GM12878 (cell line): ENCODE results near the gene SHANK3. TPM values are rescaled to one million over a fixed set of nuclear protein-coding genes. Genes with fewer than 3 reads are reported as not detected.
A peak's percentile ranks its signal among the peaks of the same experiment; 100 is the strongest.

Experiments used
- ATAC-seq: fragments of 200-7000 bp; cut with Tn5 transposase; 3 replicates; pipeline ENCODE4 v1.9.1; 2020; ENCODE audit warnings: mild to moderate bottlenecking, moderate library complexity
- BruUV-seq: library from RNA; stranded (reverse); fragments of 400-500 nt; replicated peaks from 2 replicates; lab custom pipeline; 2021; lab: Mats Ljungman, UMichigan
- CTCF ChIA-PET: fragments of 300-600 bp; sonication (Branson Sonifier 250); formaldehyde crosslinking; extraction: SDS; loops from one replicate; lab custom pipeline; 2021; ENCODE audit warnings: inconsistent platforms; lab: Yijun Ruan, JAX
- POLR2A ChIA-PET: fragments of 350-600 bp; formaldehyde crosslinking; extraction: SDS; loops from one replicate; lab custom pipeline; 2021; ENCODE audit warnings: inconsistent platforms; lab: Charles Lee
- RAD21 ChIA-PET: fragments of 300-600 bp; sonication (Branson Sonifier 250); formaldehyde crosslinking; loops from one replicate; lab custom pipeline; 2023; ENCODE audit warnings: antibody characterized with exemption; ENCODE audit not compliant: unreplicated experiment; lab: Charles Lee
- SMC1A ChIA-PET: fragments of 300-600 bp; sonication (Branson Sonifier 250); formaldehyde crosslinking; loops from one replicate; lab custom pipeline; 2023; ENCODE audit not compliant: unreplicated experiment, uncharacterized antibody; lab: Charles Lee
- DNase-seq: peaks from one replicate; pipeline ENCODE4 v3.0.0-alpha.2; 2011; ENCODE audit warnings: low read depth, low spot score
- FAIRE-seq: peaks from 3 replicates; lab custom pipeline; 2011; peaks lifted over from hg19 to GRCh38; lab: Jason Lieb, UNC
- H2AFZ ChIP-seq: 2 replicates; pipeline ENCODE4 v1.6.0; 2011; ENCODE audit warnings: low read depth, low read length, control low read depth; ENCODE audit not compliant: control insufficient read depth
- H3K27ac ChIP-seq: 2 replicates; pipeline ENCODE4 v1.5.1; 2011; ENCODE audit warnings: control low read depth; ENCODE audit not compliant: control insufficient read depth, insufficient read depth
- H3K27me3 ChIP-seq, 2 experiments: replicated peaks in 1 of 2; 2 replicates each; pipeline versions ENCODE4 v1.6.0 to v1.6.1; 2011; ENCODE audit warnings: low read length in 1 of 2; ENCODE audit not compliant: control insufficient read depth in 2 of 2, insufficient read depth in 2 of 2
- H3K36me3 ChIP-seq, 2 experiments: 2 replicates each; pipeline ENCODE4 v1.5.1; 2011; ENCODE audit warnings: low read length in 1 of 2; ENCODE audit not compliant: control insufficient read depth in 2 of 2, insufficient read depth in 2 of 2
- H3K4me1 ChIP-seq: 2 replicates; pipeline ENCODE4 v1.6.1; 2011; ENCODE audit warnings: mild to moderate bottlenecking, low read length, moderate library complexity, mixed read lengths; ENCODE audit not compliant: control insufficient read depth, insufficient read depth
- H3K4me2 ChIP-seq: 2 replicates; pipeline ENCODE4 v1.6.0; 2011; ENCODE audit warnings: control low read depth; ENCODE audit not compliant: control insufficient read depth, insufficient read depth
- H3K4me3 ChIP-seq: fragments of 200-600 bp; sonication (generic); 2 replicates; pipeline ENCODE4 v1.5.1; 2016
- H3K79me2 ChIP-seq: 2 replicates; pipeline ENCODE4 v1.6.0; 2011; ENCODE audit warnings: low read length; ENCODE audit not compliant: control insufficient read depth, insufficient read depth
- H3K9ac ChIP-seq: 2 replicates; pipeline ENCODE4 v1.8.0; 2011; ENCODE audit warnings: low read length, control low read depth, mixed read lengths; ENCODE audit not compliant: control insufficient read depth, insufficient read depth
- H3K9me3 ChIP-seq: replicated peaks from 3 replicates; pipeline ENCODE4 v1.5.1; 2011; ENCODE audit warnings: mild to moderate bottlenecking, low read length; ENCODE audit not compliant: control insufficient read depth, insufficient read depth
- H4K20me1 ChIP-seq: 2 replicates; pipeline ENCODE4 v1.6.0; 2011; ENCODE audit not compliant: control insufficient read depth, insufficient read depth
- BCL11A ChIP-seq: IDR thresholded peaks from 2 replicates; pipeline ENCODE4 v1.6.1; 2011; ENCODE audit warnings: low read depth, low read length
- E2F4 ChIP-seq: IDR thresholded peaks from 2 replicates; pipeline ENCODE4 v1.6.1; 2012; ENCODE audit warnings: low read depth, low read length, improper control_type of control experiment
- SMAD5 ChIP-seq: IDR thresholded peaks from 2 replicates; pipeline ENCODE4 v1.6.1; 2016; ENCODE audit warnings: antibody characterized with exemption, low read depth
- WGBS: methylation state at CpG from one replicate; pipeline ENCODE4 v1.1.6; 2016; ENCODE audit warnings: low lambda C conversion rate; ENCODE audit not compliant: insufficient replicate concordance, insufficient coverage; ENCODE audit errors: missing lambda C conversion rate; 5-methylcytosine and 5-hydroxymethylcytosine counted together
- in situ Hi-C: fragments of 300-500 bp; cut with MboI; formaldehyde crosslinking; loops from 9 replicates; pipeline ENCODE4 v1.14.3; 2018; ENCODE audit warnings: mixed read lengths
- intact Hi-C: fragments of 100-400 bp; cut with micrococcal nuclease; formaldehyde crosslinking; loops from one replicate; pipeline ENCODE4 v1.14.2; 2022; ENCODE audit not compliant: unreplicated experiment
- polyA plus RNA-seq, 11 experiments: library from polyadenylated mRNA; depleted of rRNA in 4 of 11; unstranded in 6 of 11; stranded (reverse) in 5 of 11; fragments of >200 nt; fragmentation: Nextera tagmentation in 4 of 11; fragmentation: Illumina TruSeq in 1 of 11; extraction: Ambion mirVana in 4 of 11; extraction: Trizol in 1 of 11; gene quantifications; 1 replicate in 1 of 11; 2 replicates in 10 of 11; pipeline versions ENCODE4 v1.2.1 to v1.2.3, GENCODE V29; 2011 to 2016; ENCODE audit warnings: inconsistent platforms in 2 of 11, missing spikeins in 2 of 11, low read depth in 1 of 11
- total RNA-seq, 4 experiments: library from RNA; depleted of rRNA in 3 of 4; stranded (reverse); fragments of >200 nt in 3 of 4; fragmentation: Illumina TruSeq in 1 of 4; extraction: Trizol in 1 of 4; gene quantifications; 2 replicates each; pipeline versions ENCODE4 v1.2.1 to v1.2.3, GENCODE V29; 2013 to 2021

Gene SHANK3
- total and polyA plus RNA-seq, 10 of the 15 experiments (the other 5 are each of a cell fraction or from before 2014, with no cell fraction given) = under 0.01 to 0.10 (median 0.05) TPM; not detected in 6

- CTCF ChIA-PET = interaction anchor here (0.6 to 1.0 kb wide), 2 partner anchors 74 to 131 kb away, joined by 4 read pairs; no protein-coding TSS in a partner anchor
Measured at GRCh38 chr22:50694099-50694605, 21.5 kb downstream of the SHANK3 start.

GRCh38 chr22:50694766-50695420 is 22.3 kb downstream of the SHANK3 start:
- Histone ChIP-seq H4K20me1 (no peaks in the 10 kb centered on the region), H3K9ac (no peak overlapping the region), H2AFZ (no peak overlapping the region), H3K79me2 (no peaks in the 10 kb centered on the region), H3K4me1 (no peaks in the 10 kb centered on the region), H3K4me3 (no peak overlapping the region), H3K36me3 (no peaks in the 10 kb centered on the region), H3K27me3 (no peaks in the 10 kb centered on the region), H3K4me2 (no peak overlapping the region), H3K9me3 (no peaks in the 10 kb centered on the region), H3K27ac (no peak overlapping the region)
- POLR2A ChIA-PET = no interaction called here
- in situ Hi-C loops (no loop called here), intact Hi-C loops (loop anchor here (5.0 kb wide), 2 partner anchors 73 to 443 kb away; partner anchors contain the start of gene HDAC10)
- TF ChIP-seq BCL11A = no peak
- no peak for TF ChIP-seq SMAD5
- CTCF ChIA-PET = no interaction called here
- SMC1A ChIA-PET = no interaction called here
- DNase-seq (no peak), FAIRE-seq (no peak), ATAC-seq (no peak)
- no TSS peak for BruUV-seq
- RAD21 ChIA-PET = no interaction called here
- WGBS = 62% methylated on average over 18 of the region's 18 CpGs

More at GRCh38 chr22:50694099-50694605, 21.5 kb downstream of the SHANK3 start:
- Histone ChIP-seq H3K9me3 (no peaks in the 10 kb centered on the region), H2AFZ (no peak overlapping the region), H3K36me3 (no peaks in the 10 kb centered on the region), H3K27me3 (no peaks in the 10 kb centered on the region), H4K20me1 (no peaks in the 10 kb centered on the region), H3K4me1 (no peaks in the 10 kb centered on the region), H3K9ac (no peak overlapping the region), H3K4me3 (no peak overlapping the region), H3K79me2 (no peaks in the 10 kb centered on the region), H3K4me2 (no peak overlapping the region), H3K27ac (no peak overlapping the region)
- POLR2A ChIA-PET = no interaction called here
- intact Hi-C loops (loop anchor here (5.0 kb wide), 2 partner anchors 72 to 442 kb away; partner anchors contain the start of gene HDAC10), in situ Hi-C loops (no loop called here)
- ATAC-seq (peak; percentile 48), DNase-seq (no peak), FAIRE-seq (no peak)
- RAD21 ChIA-PET = no interaction called here
- 14% methylated on average over 3 of the region's 3 CpGs for WGBS
- no TSS peak for BruUV-seq
- TF ChIP-seq E2F4 = no peak
- SMC1A ChIA-PET = interaction anchor here (1.3 to 1.4 kb wide), 3 partner anchors 8 to 225 kb away, joined by 3 to 4 read pairs (median 3); no protein-coding TSS in a partner anchor
